Measurements from ENCODE around the gene ERBB4.

GRCh38 chr2:212424082-212424481, 114.5 kb downstream of the ERBB4 start:
- no peak for TF ChIP-seq CTCF (IDR thresholded peaks at IDR 0.05)
- TF ChIP-seq POLR2A (IDR thresholded peaks at IDR 0.05), result no peak

All from lower leg skin (tissue), 3 donors.